HepG2 (cell line): ENCODE measurements around the gene LHX5. TPM values are rescaled to one million over a fixed set of nuclear protein-coding genes. Genes with fewer than 3 reads are reported as not detected.

Experiments used
- ATAC-seq: fragments of 200-7000 bp; cut with Tn5 transposase; 3 replicates; pipeline ENCODE4 v1.9.1; 2020; ENCODE audit warnings: mild to moderate bottlenecking, moderate library complexity
- BruUV-seq: library from RNA; stranded (reverse); fragments of 400-500 nt; replicated peaks from 2 replicates; lab custom pipeline; 2021; lab: Mats Ljungman, UMichigan
- CTCF ChIA-PET: fragments of 300-600 bp; formaldehyde crosslinking; extraction: SDS; loops from one replicate; lab custom pipeline; 2021; ENCODE audit warnings: low total read pairs, inconsistent platforms, low intra/inter-chr PET ratio; lab: Yijun Ruan, JAX
- POLR2A ChIA-PET: fragments of 350-600 bp; sonication (Branson Sonifier 250); formaldehyde crosslinking; loops from one replicate; lab custom pipeline; 2020; ENCODE audit warnings: antibody characterized with exemption, inconsistent platforms; lab: Yijun Ruan, JAX
- DNase-seq: peaks from one replicate; pipeline ENCODE4 v3.0.0-alpha.2; 2015; ENCODE audit warnings: low spot score
- FAIRE-seq: peaks from 3 replicates; lab custom pipeline; 2011; peaks lifted over from hg19 to GRCh38; lab: Jason Lieb, UNC
- H2AFZ ChIP-seq: one replicate; pipeline ENCODE4 v1.6.1; 2011; ENCODE audit warnings: low read length, inconsistent platforms
- H3K27ac ChIP-seq: fragments of 300-600 bp; 3 replicates; pipeline ENCODE4 v1.8.0; 2011; ENCODE audit warnings: mixed run types, mild to moderate bottlenecking, mixed read lengths, low read length, inconsistent platforms; ENCODE audit not compliant: insufficient read depth; ENCODE audit errors: extremely low read length
- H3K27me3 ChIP-seq, 2 experiments: fragments of 200-600 bp in 1 of 2; 2 replicates in 1 of 2; 3 replicates in 1 of 2; pipeline versions ENCODE4 v1.6.0 to v1.8.0; 2011; ENCODE audit warnings: low read length in 2 of 2, mild to moderate bottlenecking in 2 of 2, moderate library complexity in 2 of 2, inconsistent platforms in 1 of 2; ENCODE audit not compliant: insufficient read depth in 2 of 2, control insufficient read depth in 1 of 2
- H3K36me3 ChIP-seq, 2 experiments: fragments of 200-600 bp in 1 of 2; replicated peaks in 1 of 2; 2 replicates in 1 of 2; 3 replicates in 1 of 2; pipeline versions ENCODE4 v1.5.1 to v1.8.0; 2011; ENCODE audit warnings: low read length in 2 of 2, inconsistent platforms in 1 of 2; ENCODE audit not compliant: insufficient read depth in 2 of 2, control insufficient read depth in 1 of 2
- H3K4me1 ChIP-seq: 2 replicates; pipeline ENCODE4 v1.5.1; 2012; ENCODE audit warnings: low read length, inconsistent platforms; ENCODE audit not compliant: insufficient read depth
- H3K4me2 ChIP-seq: 2 replicates; pipeline ENCODE4 v1.6.0; 2011; ENCODE audit warnings: low read depth, low read length, inconsistent platforms
- H3K4me3 ChIP-seq, 3 experiments: fragments of 200-600 bp in 1 of 3; sonication (generic), shearing (Covaris generic) in 1 of 3; replicated peaks in 1 of 3; 2 replicates each; pipeline ENCODE4 v1.5.1; 2011 to 2016; ENCODE audit warnings: low read length in 3 of 3, inconsistent platforms in 2 of 3, low read depth in 2 of 3, mild to moderate bottlenecking in 2 of 3, control low read depth in 1 of 3, mixed read lengths in 1 of 3; ENCODE audit not compliant: insufficient read depth in 1 of 3
- H3K79me2 ChIP-seq: one replicate; pipeline ENCODE4 v1.6.1; 2011; ENCODE audit warnings: low read length, inconsistent platforms; ENCODE audit not compliant: insufficient read depth
- H3K9ac ChIP-seq: 2 replicates; pipeline ENCODE4 v1.6.0; 2011; ENCODE audit warnings: mild to moderate bottlenecking, low read depth, low read length, inconsistent platforms; ENCODE audit not compliant: insufficient read depth
- H3K9me3 ChIP-seq: 2 replicates; pipeline ENCODE4 v1.5.1; 2012; ENCODE audit warnings: mild to moderate bottlenecking, low read length
- H4K20me1 ChIP-seq: 2 replicates; pipeline ENCODE4 v1.6.0; 2011; ENCODE audit warnings: inconsistent platforms, mild to moderate bottlenecking, low read length, moderate library complexity; ENCODE audit not compliant: insufficient read depth
- AGO1 ChIP-seq: fragments of 200-400 bp; formaldehyde crosslinking; IDR thresholded peaks from 2 replicates; pipeline ENCODE4 v1.6.1; 2017; ENCODE audit warnings: mild to moderate bottlenecking, low read depth, low read length, moderate library complexity; ENCODE audit not compliant: poor library complexity, severe bottlenecking
- BCL6 ChIP-seq: IDR thresholded peaks from 2 replicates; pipeline ENCODE4 v1.6.1; 2016; ENCODE audit warnings: missing genetic modification reagents, missing compliant biosample characterization
- CAMTA2 ChIP-seq: sonication (generic); formaldehyde crosslinking; IDR thresholded peaks from 2 replicates; pipeline ENCODE4 v1.4.0; 2020; ENCODE audit warnings: mild to moderate bottlenecking, missing genetic modification reagents, borderline replicate concordance
- KDM2A ChIP-seq: sonication (generic); formaldehyde crosslinking; IDR thresholded peaks from 2 replicates; pipeline ENCODE4 v1.4.0; 2020; ENCODE audit warnings: low read depth, missing genetic modification reagents, borderline replicate concordance
- ONECUT2 ChIP-seq: sonication (generic); formaldehyde crosslinking; IDR thresholded peaks from 2 replicates; pipeline ENCODE4 v1.4.0; 2020; ENCODE audit warnings: missing genetic modification reagents
- POGZ ChIP-seq: sonication (generic); formaldehyde crosslinking; IDR thresholded peaks from 2 replicates; pipeline ENCODE4 v1.4.0; 2020; ENCODE audit warnings: mild to moderate bottlenecking, missing genetic modification reagents
- SMAD9 ChIP-seq: sonication (generic); formaldehyde crosslinking; IDR thresholded peaks from 2 replicates; pipeline ENCODE4 v1.5.1; 2020; ENCODE audit warnings: mild to moderate bottlenecking, missing genetic modification reagents
- SP4 ChIP-seq: sonication (generic); formaldehyde crosslinking; IDR thresholded peaks from 2 replicates; pipeline ENCODE4 v1.8.1; 2023; ENCODE audit warnings: mild to moderate bottlenecking, missing genetic modification reagents
- TEAD3 ChIP-seq: optimal IDR thresholded peaks from 2 replicates; pipeline ENCODE3; 2016; ENCODE audit warnings: borderline replicate concordance
- XBP1 ChIP-seq: sonication (generic); formaldehyde crosslinking; IDR thresholded peaks from 2 replicates; pipeline ENCODE4 v1.5.0; 2020; ENCODE audit warnings: missing genetic modification reagents
- ZBTB7A ChIP-seq: sonication (generic); formaldehyde crosslinking; IDR thresholded peaks from 2 replicates; pipeline ENCODE4 v1.8.0; 2022; ENCODE audit warnings: mild to moderate bottlenecking, missing genetic modification reagents
- ZEB1 ChIP-seq: IDR thresholded peaks from 2 replicates; pipeline ENCODE4 v1.6.1; 2012; ENCODE audit warnings: mild to moderate bottlenecking, low read depth, inconsistent platforms; ENCODE audit not compliant: insufficient replicate concordance
- ZFP37 ChIP-seq: sonication (generic); formaldehyde crosslinking; IDR thresholded peaks from 2 replicates; pipeline ENCODE4 v1.4.0; 2020; ENCODE audit warnings: missing genetic modification reagents, borderline replicate concordance
- ZNF136 ChIP-seq: sonication (generic); formaldehyde crosslinking; IDR thresholded peaks from 2 replicates; pipeline ENCODE4 v1.8.1; 2022; ENCODE audit warnings: low read depth, mild to moderate bottlenecking, moderate library complexity, missing genetic modification reagents
- ZNF326 ChIP-seq: sonication (generic); formaldehyde crosslinking; IDR thresholded peaks from 2 replicates; pipeline ENCODE4 v1.4.0; 2020; ENCODE audit warnings: missing genetic modification reagents, borderline replicate concordance
- ZNF558 ChIP-seq: sonication (generic); formaldehyde crosslinking; IDR thresholded peaks from 2 replicates; pipeline ENCODE4 v1.9.0; 2022; ENCODE audit warnings: mild to moderate bottlenecking, missing genetic modification reagents, borderline replicate concordance
- WGBS: methylation state at CpG from one replicate; pipeline ENCODE4 v1.1.6; 2017; ENCODE audit warnings: low lambda C conversion rate; 5-methylcytosine and 5-hydroxymethylcytosine counted together
- in situ Hi-C: cut with HindIII; loops from 2 replicates; pipeline ENCODE4 v1.10.0; 2017; ENCODE audit warnings: low pct_unique_long_range_greater_than_20kb; ENCODE audit not compliant: extremely low pct_ligation_motif_present
- intact Hi-C: fragments of 100-400 bp; cut with micrococcal nuclease; formaldehyde crosslinking; loops from one replicate; pipeline ENCODE4 v1.10.0; 2022; ENCODE audit not compliant: unreplicated experiment
- polyA plus RNA-seq, 8 experiments: library from polyadenylated mRNA; depleted of rRNA in 3 of 8; stranded (reverse) in 7 of 8; unstranded in 1 of 8; fragments of >200 nt; fragmentation: Illumina TruSeq in 4 of 8; extraction: Trizol in 4 of 8; gene quantifications; 2 replicates each; pipeline versions ENCODE4 v1.2.1 to v1.2.3, GENCODE V29; 2011 to 2016; ENCODE audit warnings: low read depth in 4 of 8, missing spikeins in 1 of 8, mixed read lengths in 1 of 8; ENCODE audit not compliant: insufficient read depth in 1 of 8
- total RNA-seq, 5 experiments: library from RNA; depleted of rRNA; stranded (reverse); fragments of >200 nt; fragmentation: Illumina TruSeq; extraction: Trizol; gene quantifications; 2 replicates each; pipeline ENCODE4 v1.2.3, GENCODE V29; 2016; ENCODE audit warnings: low read depth in 1 of 5
- TF ChIP-seq, protein P1 (sequence below): IDR thresholded peaks from 2 replicates; pipeline ENCODE4 v1.6.1; 2016; ENCODE audit warnings: low read depth, borderline replicate concordance
- TF ChIP-seq, protein P2 (sequence below): sonication (generic); formaldehyde crosslinking; IDR thresholded peaks from 2 replicates; pipeline ENCODE4 v1.4.0; 2020; ENCODE audit warnings: missing genetic modification reagents
- TF ChIP-seq, protein P3 (sequence below): sonication (generic); formaldehyde crosslinking; IDR thresholded peaks from 2 replicates; pipeline ENCODE4 v1.4.0; 2020; ENCODE audit warnings: missing genetic modification reagents, borderline replicate concordance

LHX5 gene
- total and polyA plus RNA-seq, 2 of the 13 experiments (the other 11 are each of a cell fraction or from before 2014, with no cell fraction given): not detected

DNA sequence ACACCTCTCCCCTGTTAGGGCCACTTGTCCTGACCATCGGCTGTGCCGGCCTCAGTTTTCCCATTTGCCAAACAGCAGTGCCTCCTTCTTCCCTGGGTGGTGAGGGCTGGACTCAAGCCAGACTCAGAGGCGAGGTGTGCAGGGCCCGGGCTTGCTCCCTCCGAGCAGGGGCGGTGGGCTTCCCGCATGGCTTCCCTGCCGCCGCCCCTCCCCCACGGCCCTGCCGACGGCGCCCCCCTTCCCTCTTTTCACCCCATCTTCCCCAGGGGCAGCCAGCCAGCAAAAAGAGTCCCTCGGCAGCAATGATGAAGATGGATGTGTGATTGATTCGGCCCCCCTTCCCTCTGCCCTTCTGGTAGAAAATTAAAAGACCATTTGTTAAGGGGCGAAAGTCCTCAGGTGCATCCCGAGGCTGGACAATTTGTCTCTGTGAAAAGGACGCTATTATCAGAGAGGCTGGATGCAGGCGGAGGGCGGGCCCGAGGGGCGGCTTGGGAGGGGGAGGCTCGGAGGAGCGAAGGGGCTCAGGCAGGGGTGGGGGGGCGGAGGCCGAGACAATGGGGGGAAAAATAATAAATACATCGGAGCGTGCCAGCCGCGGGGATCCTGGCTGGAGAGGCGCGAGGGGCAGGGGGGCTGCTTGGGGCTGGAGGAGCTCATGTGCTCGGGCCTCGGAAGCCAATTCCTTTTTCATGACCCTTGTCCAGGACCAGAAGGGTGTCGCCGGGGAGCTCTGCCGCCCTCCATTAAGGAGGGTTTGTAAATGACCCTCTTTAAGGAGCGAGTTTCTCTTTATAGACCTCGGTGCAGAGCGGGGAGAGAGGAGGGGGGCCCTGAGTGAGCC lies 48.0 kb upstream of the LHX5 start:
- H3K9me3 ChIP-seq: no peaks in the 10 kb centered on the region
- no TSS peak for BruUV-seq
- H3K9ac ChIP-seq: no peak overlapping the region
- CTCF ChIA-PET: no interaction called here
- FAIRE-seq (no peak), ATAC-seq (no peak), DNase-seq (no peak)
- no peak overlapping the region for H3K27ac ChIP-seq
- peaks cover 5 to 36% of the 10 kb centered on the region in 2 experiments; a peak in 4 of 5 replicates for H3K27me3 ChIP-seq
- 13% methylated on average over 30 of the region's 40 CpGs for WGBS
- no peaks in the 10 kb centered on the region for H3K36me3 ChIP-seq
- H4K20me1 ChIP-seq: no peaks in the 10 kb centered on the region
- H2AFZ ChIP-seq: no peak overlapping the region
- H3K4me3 ChIP-seq: no peak overlapping the region
- no peaks in the 10 kb centered on the region for H3K4me1 ChIP-seq
- H3K4me2 ChIP-seq: no peak overlapping the region
- in situ Hi-C loops: no loop called here
- intact Hi-C loops: no loop called here
- H3K79me2 ChIP-seq: no peaks in the 10 kb centered on the region
- POLR2A ChIA-PET: no interaction called here
- TF ChIP-seq XBP1 (CRISPR knock-in tag): no peak
- TF ChIP-seq ZFP37 (CRISPR knock-in tag): no peak
- TF ChIP-seq, protein P1, sequence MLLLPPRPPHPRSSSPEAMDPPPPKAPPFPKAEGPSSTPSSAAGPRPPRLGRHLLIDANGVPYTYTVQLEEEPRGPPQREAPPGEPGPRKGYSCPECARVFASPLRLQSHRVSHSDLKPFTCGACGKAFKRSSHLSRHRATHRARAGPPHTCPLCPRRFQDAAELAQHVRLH (CRISPR knock-in tag): no peak
- no peak for TF ChIP-seq SP4 (CRISPR knock-in tag)
- TF ChIP-seq KDM2A (CRISPR knock-in tag): no peak
- no peak for TF ChIP-seq ZNF326 (CRISPR knock-in tag)
- TF ChIP-seq ONECUT2 (CRISPR knock-in tag): no peak
- no peak for TF ChIP-seq CAMTA2 (CRISPR knock-in tag)
- TF ChIP-seq, protein P2, sequence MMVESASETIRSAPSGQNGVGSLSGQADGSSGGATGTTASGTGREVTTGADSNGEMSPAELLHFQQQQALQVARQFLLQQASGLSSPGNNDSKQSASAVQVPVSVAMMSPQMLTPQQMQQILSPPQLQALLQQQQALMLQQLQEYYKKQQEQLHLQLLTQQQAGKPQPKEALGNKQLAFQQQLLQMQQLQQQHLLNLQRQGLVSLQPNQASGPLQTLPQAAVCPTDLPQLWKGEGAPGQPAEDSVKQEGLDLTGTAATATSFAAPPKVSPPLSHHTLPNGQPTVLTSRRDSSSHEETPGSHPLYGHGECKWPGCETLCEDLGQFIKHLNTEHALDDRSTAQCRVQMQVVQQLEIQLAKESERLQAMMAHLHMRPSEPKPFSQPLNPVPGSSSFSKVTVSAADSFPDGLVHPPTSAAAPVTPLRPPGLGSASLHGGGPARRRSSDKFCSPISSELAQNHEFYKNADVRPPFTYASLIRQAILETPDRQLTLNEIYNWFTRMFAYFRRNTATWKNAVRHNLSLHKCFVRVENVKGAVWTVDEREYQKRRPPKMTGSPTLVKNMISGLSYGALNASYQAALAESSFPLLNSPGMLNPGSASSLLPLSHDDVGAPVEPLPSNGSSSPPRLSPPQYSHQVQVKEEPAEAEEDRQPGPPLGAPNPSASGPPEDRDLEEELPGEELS (CRISPR knock-in tag): no peak
- no peak for TF ChIP-seq ZBTB7A (CRISPR knock-in tag)
- TF ChIP-seq ZNF558 (CRISPR knock-in tag): no peak
- no peak for TF ChIP-seq TEAD3 (CRISPR knock-in tag)
- TF ChIP-seq BCL6 (CRISPR knock-in tag): no peak
- TF ChIP-seq ZEB1: no peak
- no peak for TF ChIP-seq ZNF136
- TF ChIP-seq SMAD9 (CRISPR knock-in tag): no peak
- TF ChIP-seq AGO1: no peak
- TF ChIP-seq, protein P3, sequence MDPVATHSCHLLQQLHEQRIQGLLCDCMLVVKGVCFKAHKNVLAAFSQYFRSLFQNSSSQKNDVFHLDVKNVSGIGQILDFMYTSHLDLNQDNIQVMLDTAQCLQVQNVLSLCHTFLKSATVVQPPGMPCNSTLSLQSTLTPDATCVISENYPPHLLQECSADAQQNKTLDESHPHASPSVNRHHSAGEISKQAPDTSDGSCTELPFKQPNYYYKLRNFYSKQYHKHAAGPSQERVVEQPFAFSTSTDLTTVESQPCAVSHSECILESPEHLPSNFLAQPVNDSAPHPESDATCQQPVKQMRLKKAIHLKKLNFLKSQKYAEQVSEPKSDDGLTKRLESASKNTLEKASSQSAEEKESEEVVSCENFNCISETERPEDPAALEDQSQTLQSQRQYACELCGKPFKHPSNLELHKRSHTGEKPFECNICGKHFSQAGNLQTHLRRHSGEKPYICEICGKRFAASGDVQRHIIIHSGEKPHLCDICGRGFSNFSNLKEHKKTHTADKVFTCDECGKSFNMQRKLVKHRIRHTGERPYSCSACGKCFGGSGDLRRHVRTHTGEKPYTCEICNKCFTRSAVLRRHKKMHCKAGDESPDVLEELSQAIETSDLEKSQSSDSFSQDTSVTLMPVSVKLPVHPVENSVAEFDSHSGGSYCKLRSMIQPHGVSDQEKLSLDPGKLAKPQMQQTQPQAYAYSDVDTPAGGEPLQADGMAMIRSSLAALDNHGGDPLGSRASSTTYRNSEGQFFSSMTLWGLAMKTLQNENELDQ: no peak
- no peak for TF ChIP-seq POGZ
